Measurements from ENCODE around the gene BID.

Gene BID

GRCh38 chr22:17792854-17793434 lies 18.7 kb upstream of the BID start:
- Mint-ChIP-seq H3K4me1 (ENCODE audit: low read depth) (no peaks in the 10 kb centered on the region), H3K9me3 (no peaks in the 10 kb centered on the region), H3K27ac (no peak overlapping the region), H3K27me3 (ENCODE audit: low read depth) (no peaks in the 10 kb centered on the region), H3K36me3 (ENCODE audit: low read depth) (peaks cover 3% of the 10 kb centered on the region), H3K4me3 (no peak overlapping the region)

GRCh38 chr22:17792299-17792698 lies 18.0 kb upstream of the BID start:
- no peak overlapping the region for H3K4me3 Mint-ChIP-seq

DNA sequence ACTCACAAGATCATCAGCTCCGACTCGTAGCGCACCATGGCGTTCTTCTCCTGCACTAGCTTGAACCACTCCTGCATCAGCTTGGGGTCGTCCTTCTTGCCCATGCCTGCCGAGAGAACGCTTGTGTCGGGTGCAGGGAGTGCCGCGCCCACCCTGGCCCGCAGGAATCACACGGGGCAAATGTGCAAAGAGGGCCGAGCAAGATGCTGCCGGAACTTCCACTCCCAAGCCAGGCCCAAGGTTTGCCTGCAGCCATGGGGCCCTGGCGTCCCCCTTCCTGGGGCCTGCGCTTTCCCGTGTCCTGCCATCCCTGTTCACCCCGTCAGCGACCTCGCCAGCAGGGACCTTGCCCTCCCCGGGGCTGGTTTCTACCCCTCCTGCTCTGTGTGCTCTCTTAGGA lies 16.9 kb upstream of the BID start:
- Mint-ChIP-seq H3K4me1 (ENCODE audit: low read depth) (no peaks in the 10 kb centered on the region), H3K36me3 (ENCODE audit: low read depth) (peaks cover 3% of the 10 kb centered on the region), H3K27ac (no peak overlapping the region), H3K9me3 (no peaks in the 10 kb centered on the region), H3K4me3 (no peak overlapping the region), H3K27me3 (ENCODE audit: low read depth) (no peaks in the 10 kb centered on the region)

More at GRCh38 chr22:17792299-17792698, 18.0 kb upstream of the BID start:
- Mint-ChIP-seq H3K36me3 (ENCODE audit: low read depth) (peaks cover 3% of the 10 kb centered on the region), H3K27ac (no peak overlapping the region), H3K9me3 (no peaks in the 10 kb centered on the region), H3K27me3 (ENCODE audit: low read depth) (no peaks in the 10 kb centered on the region), H3K4me1 (ENCODE audit: low read depth) (no peaks in the 10 kb centered on the region)

- Mint-ChIP-seq H3K9me3 (no peaks in the 10 kb centered on the region), H3K27ac (no peak overlapping the region), H3K36me3 (ENCODE audit: low read depth) (peaks cover 3% of the 10 kb centered on the region), H3K4me3 (no peak overlapping the region), H3K4me1 (ENCODE audit: low read depth) (no peaks in the 10 kb centered on the region), H3K27me3 (ENCODE audit: low read depth) (no peaks in the 10 kb centered on the region)
These were observed 15.3 kb upstream of the BID start for GRCh38 chr22:17789379-17790200.

- Mint-ChIP-seq H3K4me3 (no peak overlapping the region), H3K4me1 (ENCODE audit: low read depth) (no peaks in the 10 kb centered on the region), H3K27me3 (ENCODE audit: low read depth) (no peaks in the 10 kb centered on the region), H3K9me3 (no peaks in the 10 kb centered on the region), H3K27ac (no peak overlapping the region), H3K36me3 (ENCODE audit: low read depth) (peaks cover 3% of the 10 kb centered on the region)
These were observed 14.5 kb upstream of the BID start for GRCh38 chr22:17788528-17789378.

GRCh38 chr22:17787716-17788330 lies 13.6 kb upstream of the BID start:
- H3K9me3 Mint-ChIP-seq: no peaks in the 10 kb centered on the region
- H3K36me3 Mint-ChIP-seq (ENCODE audit: low read depth): no peaks in the 10 kb centered on the region
- H3K27me3 Mint-ChIP-seq (ENCODE audit: low read depth): no peaks in the 10 kb centered on the region
- no peak overlapping the region for H3K4me3 Mint-ChIP-seq
- no peaks in the 10 kb centered on the region for H3K4me1 Mint-ChIP-seq (ENCODE audit: low read depth)
- H3K27ac Mint-ChIP-seq: no peak overlapping the region

- H3K36me3 Mint-ChIP-seq (ENCODE audit: low read depth): no peaks in the 10 kb centered on the region
- H3K4me3 Mint-ChIP-seq: no peak overlapping the region
- no peaks in the 10 kb centered on the region for H3K9me3 Mint-ChIP-seq
- H3K27me3 Mint-ChIP-seq (ENCODE audit: low read depth): no peaks in the 10 kb centered on the region
- peaks cover 2% of the 10 kb centered on the region for H3K4me1 Mint-ChIP-seq (ENCODE audit: low read depth)
- no peak overlapping the region for H3K27ac Mint-ChIP-seq
These were observed 13.0 kb upstream of the BID start for GRCh38 chr22:17787241-17787640.

DNA sequence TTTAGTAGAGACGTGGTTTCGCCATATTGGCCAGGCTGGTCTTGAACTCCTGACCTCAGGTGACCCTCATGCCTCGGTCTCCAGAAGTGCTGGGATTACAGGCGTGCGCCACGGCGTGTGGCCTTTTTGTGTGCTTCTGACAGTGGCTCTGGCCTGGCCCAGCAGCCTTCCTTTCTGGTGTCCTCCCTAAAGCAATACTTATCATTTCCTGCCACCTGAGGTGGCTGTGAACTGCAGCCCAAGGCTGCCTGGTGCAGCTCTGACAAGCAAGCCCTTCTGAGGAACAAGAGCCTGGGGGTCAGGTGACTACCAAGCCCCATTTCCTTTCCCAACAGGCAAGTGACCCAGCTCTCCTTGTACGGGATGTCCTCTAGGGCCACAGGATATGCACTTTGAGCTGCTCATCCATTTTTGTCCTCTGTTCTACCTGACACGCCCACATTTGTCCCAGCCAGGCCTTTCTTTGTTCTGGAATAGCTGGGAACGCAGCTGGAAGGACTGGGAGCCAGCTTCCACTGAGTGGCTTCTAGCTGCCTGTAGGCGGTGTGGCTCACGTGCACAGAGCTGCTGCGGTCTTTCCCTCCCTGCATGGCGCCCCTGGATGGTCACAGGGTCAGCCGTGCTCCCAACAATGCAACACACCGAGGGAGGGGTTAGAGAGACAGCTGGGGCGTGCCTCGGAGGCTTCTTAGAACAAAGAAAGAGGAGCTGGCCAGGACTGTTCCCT lies 12.3 kb upstream of the BID start:
- Mint-ChIP-seq H3K4me3 (no peak overlapping the region), H3K4me1 (ENCODE audit: low read depth) (peaks cover 3% of the 10 kb centered on the region), H3K27ac (no peak overlapping the region), H3K9me3 (no peaks in the 10 kb centered on the region), H3K27me3 (ENCODE audit: low read depth) (no peaks in the 10 kb centered on the region), H3K36me3 (ENCODE audit: low read depth) (no peaks in the 10 kb centered on the region)

DNA sequence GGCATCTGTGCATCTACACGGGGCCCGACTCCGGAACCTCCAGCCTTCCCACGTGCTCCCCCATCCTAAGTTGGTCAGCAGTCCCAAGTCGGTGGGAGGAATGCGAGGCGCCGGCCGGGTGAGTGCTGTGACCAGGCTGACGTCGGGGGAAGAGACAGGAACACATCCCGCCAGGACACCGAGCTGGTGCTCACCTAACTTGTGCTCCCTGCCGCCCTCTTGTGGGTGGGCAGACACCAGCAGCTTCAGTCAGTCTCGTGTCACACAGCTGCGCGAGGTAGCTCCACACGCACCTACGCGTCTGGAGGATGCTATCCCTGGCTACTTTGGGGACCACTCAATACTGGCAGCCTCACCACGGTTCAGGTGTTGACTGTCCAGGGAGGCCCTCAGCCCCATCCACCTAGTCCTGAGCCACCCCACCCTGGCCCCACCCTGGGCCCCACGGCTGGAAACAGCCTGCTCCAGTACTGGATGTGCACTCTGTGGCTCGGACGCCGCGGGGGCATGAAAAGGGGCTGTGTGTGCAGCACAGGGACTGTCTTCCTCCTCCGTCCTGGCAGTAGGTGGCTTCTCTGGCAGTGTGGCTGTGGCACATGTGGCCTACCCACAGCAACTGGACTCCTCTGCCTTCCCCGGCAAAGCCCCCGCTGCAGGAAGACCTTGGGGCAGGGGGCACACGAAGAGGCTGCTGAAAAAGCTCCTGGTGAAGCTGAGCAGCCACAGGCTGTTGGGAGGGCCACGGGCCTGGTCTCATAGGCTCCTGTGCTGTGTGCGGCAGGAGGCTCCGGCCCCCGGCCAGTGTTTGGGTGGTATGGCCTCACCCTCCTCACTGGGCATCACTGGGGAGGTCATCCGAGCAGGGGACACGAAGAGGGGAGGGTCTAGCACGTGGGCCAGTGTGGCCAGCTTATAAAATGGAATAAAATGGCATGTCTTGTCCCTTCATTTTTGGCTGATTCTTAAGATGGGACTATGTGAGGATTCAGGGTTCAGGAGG lies 11.2 kb upstream of the BID start:
- H3K36me3 Mint-ChIP-seq (ENCODE audit: low read depth): no peaks in the 10 kb centered on the region
- no peaks in the 10 kb centered on the region for H3K9me3 Mint-ChIP-seq
- H3K4me1 Mint-ChIP-seq (ENCODE audit: low read depth): peaks cover 13% of the 10 kb centered on the region
- no peaks in the 10 kb centered on the region for H3K27me3 Mint-ChIP-seq (ENCODE audit: low read depth)
- H3K27ac Mint-ChIP-seq: no peak overlapping the region
- H3K4me3 Mint-ChIP-seq: no peak overlapping the region

GRCh38 chr22:17784776-17785175 lies 10.5 kb upstream of the BID start:
- Mint-ChIP-seq H3K36me3 (ENCODE audit: low read depth) (no peaks in the 10 kb centered on the region), H3K4me3 (no peak overlapping the region), H3K27ac (no peak overlapping the region), H3K27me3 (ENCODE audit: low read depth) (no peaks in the 10 kb centered on the region), H3K9me3 (no peaks in the 10 kb centered on the region), H3K4me1 (ENCODE audit: low read depth) (peaks cover 20% of the 10 kb centered on the region)

DNA sequence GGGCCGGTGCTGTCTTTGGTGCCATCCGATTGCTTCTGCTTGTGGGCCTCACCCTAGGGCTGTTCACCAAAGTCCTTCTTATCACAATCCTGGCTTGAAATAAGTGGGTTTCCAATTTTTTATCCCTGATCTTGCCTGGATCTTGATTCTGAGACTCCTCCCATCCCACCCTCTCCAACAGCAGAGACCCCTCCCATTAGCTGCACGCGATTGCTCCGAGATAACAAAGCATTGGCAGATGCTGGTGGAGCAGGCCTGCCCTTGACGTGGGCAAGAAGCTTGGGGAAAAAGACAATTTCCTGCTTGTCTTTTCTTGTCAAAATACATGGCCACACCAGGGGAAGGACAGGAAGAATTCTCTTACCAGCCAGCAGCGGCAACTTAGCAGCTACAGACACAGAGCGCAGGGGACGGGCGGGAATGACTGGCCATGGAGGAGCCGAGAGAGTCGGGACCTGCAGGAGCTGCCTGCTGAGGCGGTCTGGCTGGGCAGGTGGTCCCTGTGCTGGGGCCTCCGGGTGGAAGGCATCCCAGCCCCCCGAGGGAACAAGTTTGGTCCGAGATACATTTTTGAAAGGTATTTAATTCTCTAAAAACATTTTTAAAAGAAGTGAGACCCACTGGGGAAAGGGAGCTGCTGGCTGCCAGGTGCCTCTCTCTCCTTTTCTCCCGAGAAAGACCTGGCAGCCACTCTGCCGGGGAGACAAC lies 9.7 kb upstream of the BID start:
- Mint-ChIP-seq H3K9me3 (no peaks in the 10 kb centered on the region), H3K27ac (no peak overlapping the region), H3K4me1 (ENCODE audit: low read depth) (peaks cover 27% of the 10 kb centered on the region), H3K36me3 (ENCODE audit: low read depth) (peaks cover 5% of the 10 kb centered on the region), H3K4me3 (no peak overlapping the region), H3K27me3 (ENCODE audit: low read depth) (no peaks in the 10 kb centered on the region)

GRCh38 chr22:17783312-17783711 lies 9.0 kb upstream of the BID start:
- H3K36me3 Mint-ChIP-seq (ENCODE audit: low read depth): peaks cover 5% of the 10 kb centered on the region
- no peaks in the 10 kb centered on the region for H3K9me3 Mint-ChIP-seq
- H3K4me3 Mint-ChIP-seq: no peak overlapping the region
- no peaks in the 10 kb centered on the region for H3K27me3 Mint-ChIP-seq (ENCODE audit: low read depth)
- no peak overlapping the region for H3K27ac Mint-ChIP-seq
- peaks cover 30% of the 10 kb centered on the region for H3K4me1 Mint-ChIP-seq (ENCODE audit: low read depth)

DNA sequence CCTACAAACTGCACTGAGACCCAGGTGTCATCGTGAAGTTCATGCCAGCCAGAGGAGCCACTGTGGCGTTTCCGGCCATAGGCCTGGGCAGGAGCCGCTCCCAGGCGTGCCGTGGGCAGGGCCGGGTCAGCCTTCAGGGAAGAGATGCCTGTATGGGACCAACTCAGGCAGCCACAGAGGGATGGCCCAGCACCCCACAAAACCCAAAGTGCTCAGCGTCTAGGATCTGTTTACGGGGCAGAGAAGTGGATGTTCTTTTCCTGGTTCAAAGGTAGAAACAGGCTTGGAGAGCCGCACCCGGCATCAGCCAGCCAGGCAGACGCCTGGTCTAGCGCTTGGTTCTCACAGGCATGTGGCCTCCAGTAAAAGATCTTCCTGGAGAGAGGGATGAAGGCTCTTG lies 8.4 kb upstream of the BID start:
- Mint-ChIP-seq H3K9me3 (no peaks in the 10 kb centered on the region), H3K4me1 (ENCODE audit: low read depth) (peaks cover 34% of the 10 kb centered on the region), H3K27ac (no peak overlapping the region), H3K36me3 (ENCODE audit: low read depth) (peaks cover 8% of the 10 kb centered on the region), H3K4me3 (no peak overlapping the region), H3K27me3 (ENCODE audit: low read depth) (no peaks in the 10 kb centered on the region)
